IMR-90 (cell line): ENCODE data around the gene STON2. TPM values are rescaled to one million over a fixed set of nuclear protein-coding genes. Genes with fewer than 3 reads are reported as not detected.

Experiments
- ATAC-seq: fragments of 200-7000 bp; cut with Tn5 transposase; 2 replicates; pipeline ENCODE4 v1.9.1; 2020; ENCODE audit warnings: low read depth, mild to moderate bottlenecking, moderate library complexity
- BruUV-seq: library from RNA; stranded (reverse); fragments of 400-500 nt; replicated peaks from 2 replicates; lab custom pipeline; 2021; lab: Mats Ljungman, UMichigan
- CTCF ChIA-PET: fragments of 300-600 bp; formaldehyde crosslinking; extraction: SDS; loops from one replicate; lab custom pipeline; 2021; ENCODE audit warnings: antibody characterized with exemption; lab: Yijun Ruan, JAX
- POLR2A ChIA-PET: fragments of 300-600 bp; sonication (Branson Sonifier 250); formaldehyde crosslinking; loops from one replicate; lab custom pipeline; 2022; ENCODE audit warnings: antibody characterized with exemption; ENCODE audit not compliant: unreplicated experiment; lab: Charles Lee
- DNase-seq: peaks from one replicate; pipeline ENCODE4 v3.0.0; 2013
- H2AFZ ChIP-seq: replicated peaks from 2 replicates; pipeline ENCODE3; 2013; ENCODE audit warnings: low read length, mild to moderate bottlenecking; ENCODE audit not compliant: poor library complexity
- H2AK5ac ChIP-seq: 2 replicates; pipeline ENCODE4 v1.6.1; 2013; ENCODE audit warnings: low read depth, low read length, inconsistent platforms
- H2AK9ac ChIP-seq: replicated peaks from 2 replicates; pipeline ENCODE3; 2013; ENCODE audit warnings: mild to moderate bottlenecking, low read depth, low read length, moderate library complexity; ENCODE audit not compliant: poor library complexity
- H2BK120ac ChIP-seq: 2 replicates; pipeline ENCODE4 v1.6.1; 2013; ENCODE audit warnings: low read depth, low read length, inconsistent platforms
- H2BK15ac ChIP-seq: 3 replicates; pipeline ENCODE4 v1.6.1; 2013; ENCODE audit warnings: low read depth, low read length, inconsistent platforms
- H2BK20ac ChIP-seq: 2 replicates; pipeline ENCODE4 v1.6.1; 2013; ENCODE audit warnings: low read depth, mild to moderate bottlenecking, inconsistent platforms, low read length, moderate library complexity
- H2BK5ac ChIP-seq: 2 replicates; pipeline ENCODE4 v1.6.1; 2013; ENCODE audit warnings: mild to moderate bottlenecking, low read depth, low read length, inconsistent platforms; ENCODE audit not compliant: poor library complexity, severe bottlenecking
- H3K14ac ChIP-seq: replicated peaks from 2 replicates; pipeline ENCODE4 v1.6.1; 2013; ENCODE audit warnings: low read depth, low read length, inconsistent platforms
- H3K18ac ChIP-seq: 2 replicates; pipeline ENCODE4 v1.6.1; 2013; ENCODE audit warnings: low read depth, low read length, control low read depth
- H3K23ac ChIP-seq: 2 replicates; pipeline ENCODE4 v1.6.1; 2013; ENCODE audit warnings: low read depth, low read length, inconsistent platforms
- H3K27ac ChIP-seq: 2 replicates; pipeline ENCODE4 v1.5.1; 2013; ENCODE audit warnings: mild to moderate bottlenecking, control low read depth, low read length; ENCODE audit not compliant: insufficient read depth
- H3K27me3 ChIP-seq: 2 replicates; pipeline ENCODE4 v1.6.1; 2013; ENCODE audit warnings: low read length; ENCODE audit not compliant: control insufficient read depth, insufficient read depth
- H3K36me3 ChIP-seq: 2 replicates; pipeline ENCODE4 v1.6.1; 2013; ENCODE audit warnings: low read length, mixed read lengths; ENCODE audit not compliant: control insufficient read depth, insufficient read depth
- H3K4ac ChIP-seq: 2 replicates; pipeline ENCODE4 v1.6.1; 2013; ENCODE audit warnings: low read depth, low read length, inconsistent platforms
- H3K4me1 ChIP-seq: 2 replicates; pipeline ENCODE4 v1.6.1; 2013; ENCODE audit warnings: low read length, mixed read lengths; ENCODE audit not compliant: control insufficient read depth, insufficient read depth
- H3K4me2 ChIP-seq: 2 replicates; pipeline ENCODE4 v1.6.1; 2013; ENCODE audit warnings: low read depth, mild to moderate bottlenecking, control low read depth, low read length, moderate library complexity
- H3K4me3 ChIP-seq: 2 replicates; pipeline ENCODE4 v1.5.1; 2013; ENCODE audit warnings: low read depth, mild to moderate bottlenecking, control low read depth, low read length, moderate library complexity; ENCODE audit not compliant: insufficient read depth
- H3K56ac ChIP-seq: 2 replicates; pipeline ENCODE4 v1.6.1; 2013; ENCODE audit warnings: low read length, inconsistent platforms; ENCODE audit not compliant: insufficient read depth; ENCODE audit errors: extremely low read depth
- H3K79me1 ChIP-seq, 2 experiments: 2 replicates each; pipeline ENCODE4 v1.6.1; 2013; ENCODE audit warnings: low read length in 2 of 2, inconsistent platforms in 1 of 2, low read depth in 1 of 2
- H3K9ac ChIP-seq: 2 replicates; pipeline ENCODE4 v1.6.1; 2013; ENCODE audit warnings: low read depth, low read length, control low read depth
- H3K9me1 ChIP-seq: 2 replicates; pipeline ENCODE4 v1.6.1; 2013; ENCODE audit warnings: low read length, inconsistent platforms; ENCODE audit not compliant: insufficient read depth
- H3K9me3 ChIP-seq: 2 replicates; pipeline ENCODE4 v1.6.1; 2013; ENCODE audit warnings: low read length; ENCODE audit not compliant: control insufficient read depth, insufficient read depth
- H4K20me1 ChIP-seq: 2 replicates; pipeline ENCODE4 v1.6.1; 2013; ENCODE audit warnings: low read length, inconsistent platforms; ENCODE audit not compliant: insufficient read depth
- H4K5ac ChIP-seq: 2 replicates; pipeline ENCODE4 v1.6.1; 2013; ENCODE audit warnings: mild to moderate bottlenecking, low read depth, low read length, control low read depth
- H4K8ac ChIP-seq, 2 experiments: 2 replicates each; pipeline ENCODE4 v1.6.1; 2013; ENCODE audit warnings: low read depth in 2 of 2, low read length in 2 of 2, control low read depth in 1 of 2, inconsistent platforms in 1 of 2
- H4K91ac ChIP-seq: 2 replicates; pipeline ENCODE4 v1.6.1; 2013; ENCODE audit warnings: low read depth, low read length, inconsistent platforms; ENCODE audit not compliant: insufficient read depth
- BHLHE40 ChIP-seq: fragments of 150-350 bp; IDR thresholded peaks from 2 replicates; pipeline ENCODE4 v1.6.1; 2016; ENCODE audit warnings: mild to moderate bottlenecking, low read depth, low read length
- CHD1 ChIP-seq: IDR thresholded peaks from 2 replicates; pipeline ENCODE4 v1.6.1; 2012; ENCODE audit warnings: low read depth, low read length, improper control_type of control experiment
- MAFK ChIP-seq: IDR thresholded peaks from 2 replicates; pipeline ENCODE4 v1.6.1; 2012; ENCODE audit warnings: low read depth, low read length, improper control_type of control experiment
- MAZ ChIP-seq: IDR thresholded peaks from 2 replicates; pipeline ENCODE4 v1.6.1; 2012; ENCODE audit warnings: low read depth, mild to moderate bottlenecking, low read length, improper control_type of control experiment, moderate library complexity, borderline replicate concordance
- RCOR1 ChIP-seq: IDR thresholded peaks from 2 replicates; pipeline ENCODE4 v1.6.1; 2012; ENCODE audit warnings: mild to moderate bottlenecking, low read length, improper control_type of control experiment; ENCODE audit not compliant: insufficient replicate concordance
- SMC3 ChIP-seq: fragments of 150-350 bp; IDR thresholded peaks from 2 replicates; pipeline ENCODE4 v1.6.1; 2016; ENCODE audit warnings: low read depth, mild to moderate bottlenecking, antibody characterized with exemption, low read length, moderate library complexity
- USF2 ChIP-seq: fragments of 150-350 bp; IDR thresholded peaks from 2 replicates; pipeline ENCODE4 v1.6.1; 2017; ENCODE audit warnings: mild to moderate bottlenecking, antibody characterized with exemption, low read length, low read depth
- WGBS, 2 experiments: methylation state at CpG; one replicate each; pipeline versions ENCODE4 v1.1.5 to v1.1.7; 2013; ENCODE audit warnings: missing lambda C conversion rate in 2 of 2; ENCODE audit not compliant: insufficient read length in 1 of 2; ENCODE audit errors: extremely low coverage in 2 of 2; 5-methylcytosine and 5-hydroxymethylcytosine counted together
- dilution Hi-C: fragments of 300-500 bp; cut with HindIII; formaldehyde crosslinking; loops from one replicate; pipeline ENCODE4 v1.14.3; 2018; ENCODE audit warnings: low sequenced_read_pairs; ENCODE audit not compliant: unreplicated experiment
- in situ Hi-C: fragments of 300-500 bp; cut with MboI; formaldehyde crosslinking; loops from 3 replicates; pipeline ENCODE4 v1.14.3; 2019; ENCODE audit warnings: low sequenced_read_pairs, inconsistent platforms, mixed read lengths
- intact Hi-C: fragments of 100-400 bp; cut with micrococcal nuclease; formaldehyde crosslinking; loops from 2 replicates; pipeline ENCODE4 v1.10.0; 2022
- polyA plus RNA-seq, 3 experiments: library from polyadenylated mRNA; depleted of rRNA; stranded (reverse); fragments of >200 nt; gene quantifications; 2 replicates each; pipeline ENCODE4 v1.2.3, GENCODE V29; 2012; ENCODE audit warnings: low replicate concordance in 1 of 3
- total RNA-seq: library from RNA; depleted of rRNA; stranded (reverse); fragments of >200 nt; gene quantifications from 2 replicates; pipeline ENCODE4 v1.2.3, GENCODE V29; 2012
- TF ChIP-seq, protein P1 (sequence below): conservative IDR thresholded peaks from 2 replicates; pipeline ENCODE4 v1.5.1; 2012; ENCODE audit warnings: mild to moderate bottlenecking, low read depth, low read length, improper control_type of control experiment

The STON2 gene
- total and polyA plus RNA-seq, 2 of the 4 experiments (the other 2 are of a cell fraction), result not detected

GRCh38 chr14:81336009-81336408, 64.1 kb downstream of the STON2 start:
- Histone ChIP-seq H3K27me3 (no peaks in the 10 kb centered on the region), H4K5ac (no peak overlapping the region), H2BK20ac (no peak overlapping the region), H3K4me2 (no peak overlapping the region), H4K91ac (no peak overlapping the region), H2AK9ac (no peak overlapping the region), H3K27ac (no peak overlapping the region), H2AFZ (no peak overlapping the region), H2BK15ac (no peak overlapping the region), H3K56ac (no peak overlapping the region), H3K23ac (no peak overlapping the region), H3K9me3 (peaks cover 1% of the 10 kb centered on the region; the same call in 1 of the 2 replicates), H2BK5ac (no peak overlapping the region), H3K36me3 (no peaks in the 10 kb centered on the region), H4K8ac (no peak overlapping the region), H2BK120ac (no peak overlapping the region), H3K9me1 (no peaks in the 10 kb centered on the region), H3K4ac (no peak overlapping the region), H4K20me1 (no peaks in the 10 kb centered on the region), H3K79me1 (no peaks in the 10 kb centered on the region), H3K18ac (no peak overlapping the region), H2AK5ac (no peak overlapping the region), H3K4me1 (no peaks in the 10 kb centered on the region), H3K4me3 (no peak overlapping the region), H3K14ac (no peak overlapping the region), H3K9ac (no peak overlapping the region)
- no CpG with 5 or more reads among the region's 3 CpGs for WGBS, 2 experiments
- in situ Hi-C loops, result no loop called here
- ATAC-seq, result no peak
- intact Hi-C loops, result no loop called here
- POLR2A ChIA-PET, result no interaction called here
- TF ChIP-seq SMC3, result no peak
- no peak for TF ChIP-seq MAFK
- TF ChIP-seq USF2, result no peak
- no peak for TF ChIP-seq CHD1
- TF ChIP-seq RCOR1, result no peak
- TF ChIP-seq BHLHE40, result no peak
- TF ChIP-seq MAZ, result no peak
- TF ChIP-seq, protein P1, sequence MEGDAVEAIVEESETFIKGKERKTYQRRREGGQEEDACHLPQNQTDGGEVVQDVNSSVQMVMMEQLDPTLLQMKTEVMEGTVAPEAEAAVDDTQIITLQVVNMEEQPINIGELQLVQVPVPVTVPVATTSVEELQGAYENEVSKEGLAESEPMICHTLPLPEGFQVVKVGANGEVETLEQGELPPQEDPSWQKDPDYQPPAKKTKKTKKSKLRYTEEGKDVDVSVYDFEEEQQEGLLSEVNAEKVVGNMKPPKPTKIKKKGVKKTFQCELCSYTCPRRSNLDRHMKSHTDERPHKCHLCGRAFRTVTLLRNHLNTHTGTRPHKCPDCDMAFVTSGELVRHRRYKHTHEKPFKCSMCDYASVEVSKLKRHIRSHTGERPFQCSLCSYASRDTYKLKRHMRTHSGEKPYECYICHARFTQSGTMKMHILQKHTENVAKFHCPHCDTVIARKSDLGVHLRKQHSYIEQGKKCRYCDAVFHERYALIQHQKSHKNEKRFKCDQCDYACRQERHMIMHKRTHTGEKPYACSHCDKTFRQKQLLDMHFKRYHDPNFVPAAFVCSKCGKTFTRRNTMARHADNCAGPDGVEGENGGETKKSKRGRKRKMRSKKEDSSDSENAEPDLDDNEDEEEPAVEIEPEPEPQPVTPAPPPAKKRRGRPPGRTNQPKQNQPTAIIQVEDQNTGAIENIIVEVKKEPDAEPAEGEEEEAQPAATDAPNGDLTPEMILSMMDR, result no peak
- no peak for DNase-seq
- CTCF ChIA-PET, result no interaction called here
- BruUV-seq, result no TSS peak
- dilution Hi-C loops, result no loop called here
